NCI-H2196 treated with DMSO at 0.1 percent for 48 hours (cell line): ENCODE results near the gene BACE2.
A peak's percentile ranks its signal among the peaks of the same experiment; 100 is the strongest.
"Not testable (repeated sequence)": the region's sequence is repeated elsewhere in the genome, so short reads cannot be mapped to it uniquely, and the experiment has no call there.

Source experiments
- DNase-seq: peaks from one replicate; lab custom pipeline; 2025; ENCODE audit not compliant: unreplicated experiment; lab: John Stamatoyannopoulos, UW

Gene BACE2

DNA sequence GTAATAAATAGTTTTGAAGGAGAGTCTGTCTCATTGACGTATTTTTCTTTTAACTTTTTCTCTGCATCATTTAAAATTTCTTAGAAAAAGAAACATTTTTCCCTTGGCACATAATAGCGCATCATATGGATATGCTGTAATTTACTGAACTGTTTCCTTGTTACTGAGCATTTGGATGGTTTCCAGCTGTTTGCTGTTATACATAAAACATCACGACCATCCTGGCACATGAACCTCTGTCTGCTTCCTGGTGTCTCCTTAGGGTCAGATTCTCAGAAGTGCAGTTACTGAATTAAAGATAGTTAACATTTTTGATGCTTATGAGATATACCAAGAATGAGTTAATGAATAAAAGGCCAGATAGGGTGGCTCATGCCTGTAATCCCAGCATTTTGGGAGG, 67.2 kb downstream of the BACE2 start:
- DNase-seq = peak; percentile 28

GRCh38 chr21:41236352-41236973, 68.5 kb downstream of the BACE2 start:
- no peak for DNase-seq

DNA sequence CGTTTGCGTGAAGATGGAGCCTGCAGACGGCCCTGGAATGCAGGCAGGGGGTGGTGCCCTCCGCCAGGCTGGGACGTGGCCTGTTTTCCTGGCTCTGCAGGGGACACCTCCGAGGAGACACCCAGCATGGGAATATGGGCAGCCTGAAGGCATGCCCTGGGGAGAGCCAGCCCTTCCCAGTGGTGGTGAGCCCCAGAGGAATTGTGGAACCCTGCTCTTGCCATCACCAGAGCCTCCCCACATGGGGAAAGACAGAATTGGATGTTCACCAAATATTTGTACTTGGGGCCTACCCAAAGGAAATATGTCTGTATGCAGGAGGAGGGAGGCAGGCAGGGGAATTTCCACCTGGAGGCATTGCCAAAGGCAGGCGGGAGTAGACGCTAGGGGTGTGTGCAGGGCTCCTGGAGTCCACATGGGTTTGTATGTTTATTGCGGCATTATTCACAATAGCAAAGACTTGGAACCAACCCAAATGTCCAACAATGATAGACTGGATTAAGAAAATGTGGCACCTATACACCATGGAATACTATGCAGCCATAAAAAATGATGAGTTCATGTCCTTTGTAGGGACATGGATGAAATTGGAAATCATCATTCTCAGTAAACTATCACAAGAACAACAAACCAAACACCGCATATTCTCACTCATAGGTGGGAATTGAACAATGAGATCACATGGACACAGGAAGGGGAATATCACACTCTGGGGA, 70.3 kb downstream of the BACE2 start:
- DNase-seq = not testable (repeated sequence)

DNA sequence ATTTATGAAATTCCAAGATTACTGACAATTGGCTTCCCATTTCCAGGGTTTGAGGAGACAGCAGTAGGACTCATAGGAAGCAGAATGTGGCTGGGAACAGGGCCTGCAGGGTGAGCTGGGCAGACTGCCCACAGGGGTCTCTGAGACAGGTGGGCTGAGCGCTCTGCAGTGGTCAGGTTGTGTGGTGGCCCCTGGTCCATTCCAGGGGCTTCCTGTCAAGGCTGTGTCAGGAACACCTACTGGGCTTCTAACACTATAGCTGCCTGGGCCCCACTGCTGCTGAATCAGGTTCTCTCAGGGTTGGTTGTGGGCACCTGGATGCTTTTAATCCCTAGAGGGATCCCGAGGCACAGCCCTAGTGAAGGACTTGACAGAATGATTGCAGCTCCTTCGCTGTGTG, 72.1 kb downstream of the BACE2 start:
- DNase-seq = no peak

- peak; percentile 39 for DNase-seq
These were observed 73.4 kb downstream of the BACE2 start for GRCh38 chr21:41241341-41241740.

- no peak for DNase-seq
These were observed 74.4 kb downstream of the BACE2 start for GRCh38 chr21:41242238-41242829.

DNA sequence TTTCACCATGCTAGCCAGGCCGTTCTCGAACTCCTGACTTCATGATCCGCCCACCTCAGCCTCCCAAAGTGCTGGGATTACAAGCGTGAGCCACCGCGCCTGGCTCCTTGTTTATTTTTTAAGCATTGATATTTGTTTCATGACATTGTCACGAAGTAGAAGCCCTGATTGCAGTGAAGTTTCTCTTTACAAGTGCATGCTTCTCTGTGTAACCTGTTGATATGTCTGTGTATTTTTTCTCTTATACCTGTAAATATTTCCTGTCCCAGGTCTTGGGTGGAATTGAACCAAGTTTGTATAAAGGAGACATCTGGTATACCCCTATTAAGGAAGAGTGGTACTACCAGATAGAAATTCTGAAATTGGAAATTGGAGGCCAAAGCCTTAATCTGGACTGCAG, 75.1 kb downstream of the BACE2 start:
- DNase-seq = no peak

DNA sequence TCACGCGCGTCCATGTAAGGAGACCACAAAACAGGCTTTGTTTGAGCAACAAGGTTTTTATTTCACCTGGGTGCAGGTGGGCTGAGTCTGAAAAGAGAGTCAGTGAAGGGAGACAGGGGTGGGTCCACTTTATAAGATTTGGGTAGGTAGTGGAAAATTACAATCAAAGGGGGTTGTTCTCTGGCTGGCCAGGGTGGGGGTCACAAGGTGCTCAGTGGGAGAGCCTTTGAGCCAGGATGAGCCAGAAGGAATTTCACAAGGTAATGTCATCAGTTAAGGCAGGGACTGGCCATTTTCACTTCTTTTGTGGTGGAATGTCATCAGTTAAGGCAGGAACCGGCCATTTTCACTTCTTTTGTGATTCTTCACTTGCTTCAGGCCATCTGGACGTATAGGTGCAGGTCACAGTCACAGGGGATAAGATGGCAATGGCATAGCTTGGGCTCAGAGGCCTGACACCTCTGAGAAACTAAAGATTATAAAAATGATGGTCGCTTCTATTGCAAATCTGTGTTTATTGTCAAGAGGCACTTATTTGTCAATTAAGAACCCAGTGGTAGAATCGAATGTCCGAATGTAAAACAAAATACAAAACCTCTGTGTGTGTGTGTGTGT, 76.4 kb downstream of the BACE2 start:
- DNase-seq = not testable (repeated sequence)

- no peak for DNase-seq
These were observed 77.7 kb downstream of the BACE2 start for GRCh38 chr21:41245509-41246135.

- no peak for DNase-seq
These were observed 78.8 kb downstream of the BACE2 start for GRCh38 chr21:41246808-41247207.

- peak; percentile 86 for DNase-seq
These were observed 79.9 kb downstream of the BACE2 start for GRCh38 chr21:41247561-41248545.

DNA sequence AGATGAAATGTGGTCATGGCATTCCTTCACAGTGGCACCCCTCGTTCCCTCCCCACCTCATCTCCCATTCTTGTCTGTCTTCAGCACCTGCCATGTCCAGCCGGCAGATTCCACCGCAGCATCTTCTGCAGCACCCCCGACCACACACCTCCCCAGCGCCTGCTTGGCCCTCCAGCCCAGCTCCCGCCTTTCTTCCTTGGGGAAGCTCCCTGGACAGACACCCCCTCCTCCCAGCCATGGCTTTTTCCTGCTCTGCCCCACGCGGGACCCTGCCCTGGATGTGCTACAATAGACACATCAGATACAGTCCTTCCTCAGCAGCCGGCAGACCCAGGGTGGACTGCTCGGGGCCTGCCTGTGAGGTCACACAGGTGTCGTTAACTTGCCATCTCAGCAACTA, 81.5 kb downstream of the BACE2 start:
- no peak for DNase-seq

DNA sequence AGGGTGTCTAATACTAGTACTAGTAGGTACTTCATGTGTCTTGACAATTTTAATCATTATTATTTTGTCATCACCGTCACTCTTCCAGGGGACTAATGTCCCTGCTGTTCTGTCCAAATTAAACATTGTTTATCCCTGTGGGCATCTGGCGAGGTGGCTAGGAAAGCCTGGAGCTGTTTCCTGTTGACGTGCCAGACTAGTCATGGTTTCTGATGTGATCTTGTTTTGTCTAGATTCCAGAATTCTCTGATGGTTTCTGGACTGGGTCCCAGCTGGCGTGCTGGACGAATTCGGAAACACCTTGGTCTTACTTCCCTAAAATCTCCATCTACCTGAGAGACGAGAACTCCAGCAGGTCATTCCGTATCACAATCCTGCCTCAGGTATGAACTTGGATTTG, 82.6 kb downstream of the BACE2 start:
- DNase-seq = peak; percentile 31

DNA sequence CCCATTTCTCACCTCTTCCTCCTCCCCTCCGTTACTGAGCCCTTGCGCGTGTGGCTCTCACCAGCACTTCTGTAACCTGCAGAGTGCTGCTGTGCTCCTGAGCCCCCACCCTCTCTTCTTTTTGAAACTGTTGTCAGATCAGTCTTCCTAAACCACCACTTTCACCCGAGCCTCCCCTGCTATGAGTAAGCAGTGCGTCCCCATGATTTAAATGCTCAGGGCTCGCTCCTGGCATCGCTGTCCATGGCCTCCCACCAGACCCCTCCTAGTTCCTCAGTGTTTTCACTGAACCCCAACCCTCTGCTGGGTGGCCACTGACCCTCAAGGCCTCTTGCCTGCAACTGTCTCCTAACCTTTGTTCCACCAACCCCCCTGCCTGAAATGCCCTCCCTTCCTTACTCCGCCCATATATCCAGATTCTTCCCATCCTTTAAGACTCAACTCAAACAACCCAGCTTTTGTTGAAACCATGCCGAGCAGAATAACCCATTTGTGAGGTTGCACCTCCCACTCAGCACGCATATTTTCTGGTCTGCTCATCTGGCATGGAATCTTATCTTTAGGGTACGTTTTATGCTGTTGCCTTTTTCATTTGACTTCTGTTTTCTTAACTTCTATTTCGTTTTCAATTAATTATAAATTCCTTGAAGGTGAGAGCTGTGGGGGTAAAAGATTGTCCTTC, 84.1 kb downstream of the BACE2 start:
- no peak for DNase-seq

- no peak for DNase-seq
These were observed 86.2 kb downstream of the BACE2 start for GRCh38 chr21:41254090-41254700.

DNA sequence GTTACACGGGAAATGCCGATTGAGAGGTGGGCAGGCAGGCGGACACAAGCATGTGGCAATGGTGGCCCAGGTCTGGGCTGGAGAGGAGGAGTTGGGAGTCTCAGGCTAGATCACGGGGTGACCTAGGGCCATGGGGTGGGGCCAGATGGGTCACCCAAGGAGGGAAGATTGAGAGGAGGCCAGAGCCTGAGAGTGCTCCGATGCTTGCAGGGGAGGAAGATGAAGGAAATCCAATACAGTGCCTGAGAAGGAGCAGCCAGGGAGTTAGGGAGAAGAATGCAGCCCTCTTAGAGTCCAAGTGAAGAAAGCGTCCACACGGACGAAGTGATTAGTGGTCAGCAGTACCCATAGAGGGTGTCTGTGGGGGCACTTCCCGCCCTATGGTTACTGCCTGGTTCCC, 87.2 kb downstream of the BACE2 start:
- no peak for DNase-seq

DNA sequence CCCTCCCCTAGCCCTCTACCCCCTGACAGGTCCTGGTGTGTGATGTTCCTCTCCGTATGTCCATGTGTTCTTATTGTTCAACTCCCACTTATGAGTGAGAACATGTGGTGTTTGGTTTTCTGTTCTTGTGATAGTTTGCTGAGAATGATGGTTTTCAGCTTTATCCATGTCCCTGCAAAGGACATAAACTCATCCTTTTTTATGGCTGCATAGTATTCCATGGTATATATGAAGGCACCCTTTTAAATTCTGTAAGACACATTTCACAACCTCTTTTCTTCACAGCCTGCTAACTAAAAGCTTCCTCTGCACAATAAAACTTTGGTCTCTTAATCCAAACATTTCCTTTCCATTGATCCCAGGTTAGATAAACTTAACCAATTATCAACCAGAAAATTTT, 88.3 kb downstream of the BACE2 start:
- DNase-seq = not testable (repeated sequence)

GRCh38 chr21:41256771-41257702, 89.1 kb downstream of the BACE2 start:
- no peak for DNase-seq
